GM12878 (cell line): Measurements from ENCODE around the gene CDKN1C.

Experiments
- BRCA1 ChIP-seq: IDR thresholded peaks from 2 replicates; pipeline ENCODE4 v1.6.1; 2011; ENCODE audit warnings: low read depth, low read length, improper control_type of control experiment
- CTCF ChIP-seq, 3 experiments: IDR thresholded peaks in 2 of 3; conservative IDR thresholded peaks in 1 of 3; 2 replicates each; pipeline ENCODE4 v1.5.1; 2011; ENCODE audit warnings: low read depth in 3 of 3, low read length in 3 of 3, mild to moderate bottlenecking in 3 of 3, control low read depth in 2 of 3, moderate library complexity in 2 of 3, inconsistent platforms in 1 of 3, mixed read lengths in 1 of 3; ENCODE audit not compliant: control insufficient read depth in 2 of 3, insufficient read depth in 1 of 3; ENCODE audit errors: extremely low read depth in 1 of 3
- HCFC1 ChIP-seq: fragments of 150-350 bp; IDR thresholded peaks from 2 replicates; pipeline ENCODE4 v1.6.1; 2014; ENCODE audit warnings: low read length
- PAX5 ChIP-seq: IDR thresholded peaks from 2 replicates; pipeline ENCODE4 v1.6.1; 2011; ENCODE audit warnings: low read depth, low read length, borderline replicate concordance
- POLR2AphosphoS5 ChIP-seq: IDR thresholded peaks from 2 replicates; pipeline ENCODE4 v1.6.1; 2011; ENCODE audit warnings: mild to moderate bottlenecking, low read length, inconsistent platforms
- RAD21 ChIP-seq: IDR thresholded peaks from 2 replicates; pipeline ENCODE4 v1.6.1; 2011; ENCODE audit warnings: mild to moderate bottlenecking, low read depth, low read length, moderate library complexity; ENCODE audit not compliant: insufficient read depth
- RBBP5 ChIP-seq: fragments of 200-600 bp; sonication (generic); conservative IDR thresholded peaks from 2 replicates; pipeline ENCODE4 v1.6.1; 2016
- REST ChIP-seq: IDR thresholded peaks from 2 replicates; pipeline ENCODE4 v1.6.1; 2012; ENCODE audit warnings: mild to moderate bottlenecking, low read depth, low read length
- RFX5 ChIP-seq: IDR thresholded peaks from 2 replicates; pipeline ENCODE4 v1.6.1; 2011; ENCODE audit warnings: low read depth, low read length, improper control_type of control experiment
- SP1 ChIP-seq: IDR thresholded peaks from one replicate; pipeline ENCODE4 v1.6.1; 2011; ENCODE audit warnings: low read depth, low read length
- SREBF1 ChIP-seq: IDR thresholded peaks from 2 replicates; pipeline ENCODE4 v1.6.1; 2012; ENCODE audit warnings: mild to moderate bottlenecking, low read length
- USF2 ChIP-seq: IDR thresholded peaks from 2 replicates; pipeline ENCODE4 v1.6.1; 2011; ENCODE audit warnings: low read depth, low read length, improper control_type of control experiment, borderline replicate concordance

- TF ChIP-seq CTCF (IDR thresholded peaks at IDR 0.05 in 2 of 3, conservative IDR thresholded peaks at IDR 0.05 in 1 of 3; ENCODE audit: control insufficient read depth in 2 of 3, extremely low read depth in 1 of 3, insufficient read depth in 1 of 3, low read depth in 3 of 3, low read length in 3 of 3) (no peak), HCFC1 (no peak), USF2 (no peak), PAX5 (no peak), BRCA1 (no peak), RAD21 (no peak), RFX5 (no peak), REST (no peak), SP1 (no peak), POLR2AphosphoS5 (no peak), SREBF1 (no peak), RBBP5 (no peak)
These were observed 3.0 kb downstream of the CDKN1C start for GRCh38 chr11:2882396-2883110.
